ENCODE data around the gene DMRT1. TPM values are rescaled to one million over a fixed set of nuclear protein-coding genes. Genes with fewer than 3 reads are reported as not detected.

DMRT1 gene
- total RNA-seq, 1 experiment from 2014 or later, result not detected

GRCh38 chr9:893115-893514 is 51.6 kb downstream of the DMRT1 start (continued):
- no peak for TF ChIP-seq ARID4B (CRISPR knock-in tag; IDR thresholded peaks at IDR 0.05; ENCODE audit: borderline replicate concordance)

GRCh38 chr9:893843-894420 is 52.4 kb downstream of the DMRT1 start:
- peaks cover 7% of the 10 kb centered on the region for H3K4me1 Mint-ChIP-seq
- no peaks in the 10 kb centered on the region for H3K36me3 Mint-ChIP-seq
- no peak overlapping the region for H3K4me3 Mint-ChIP-seq
- no peak overlapping the region for H3K27ac Mint-ChIP-seq
- ATAC-seq (peak; percentile 89), DNase-seq (ENCODE audit: low spot score) (peak; percentile 64)
- ChIA-PET POLR2A (no interaction called here), CTCF (interaction anchor here (0.6 to 6.2 kb wide), 19 partner anchors 8 to 116 kb away, joined by 3 to 37 read pairs (median 4); partner anchors contain the start of gene DMRT3)
- no peak for TF ChIP-seq PRRX2 (CRISPR knock-in tag; IDR thresholded peaks at IDR 0.05)
- TF ChIP-seq CTCF (IDR thresholded peaks at IDR 0.05), result peak; percentile 71
- no peaks in the 10 kb centered on the region for H3K9me3 Mint-ChIP-seq
- H3K27me3 Mint-ChIP-seq (ENCODE audit: low read depth), result peaks cover 8% of the 10 kb centered on the region

GRCh38 chr9:899440-900184 is 58.1 kb downstream of the DMRT1 start:
- ATAC-seq, result peak; percentile 78
- no peak overlapping the region for H3K4me3 Mint-ChIP-seq
- peaks cover 2% of the 10 kb centered on the region; the same call in 1 of the 2 replicates for H3K27me3 Mint-ChIP-seq (ENCODE audit: low read depth)
- TF ChIP-seq JUN (CRISPR knock-in tag; IDR thresholded peaks at IDR 0.05) (no peak), KAT7 (CRISPR knock-in tag; IDR thresholded peaks at IDR 0.05; ENCODE audit: borderline replicate concordance) (no peak), FOXK1 (CRISPR knock-in tag; IDR thresholded peaks at IDR 0.05) (no peak), NFE2L1 (CRISPR knock-in tag; IDR thresholded peaks at IDR 0.05) (no peak), TP53 (CRISPR knock-in tag; IDR thresholded peaks at IDR 0.05) (no peak), AR (CRISPR knock-in tag; IDR thresholded peaks at IDR 0.05) (no peak), ELF4 (CRISPR knock-in tag; IDR thresholded peaks at IDR 0.05; ENCODE audit: low read depth) (no peak)
- no peak overlapping the region for H3K27ac Mint-ChIP-seq
- H3K36me3 Mint-ChIP-seq, result no peaks in the 10 kb centered on the region
- no peaks in the 10 kb centered on the region for H3K9me3 Mint-ChIP-seq
- no peak for DNase-seq (ENCODE audit: low spot score)
- ChIA-PET POLR2A (interaction anchor here (0.8 kb wide), 1 partner anchor 31 kb away, joined by 3 read pairs; no protein-coding TSS in a partner anchor), CTCF (interaction anchor here (0.6 to 2.9 kb wide), 10 partner anchors 9 to 109 kb away, joined by 3 to 19 read pairs (median 10); no protein-coding TSS in a partner anchor)
- H3K4me1 Mint-ChIP-seq, result peaks cover 36% of the 10 kb centered on the region
